WERI-Rb-1 (cell line): Measurements from ENCODE around the gene PDS5B.
"Not testable (repeated sequence)": the region's sequence is repeated elsewhere in the genome, so short reads cannot be mapped to it uniquely, and the experiment has no call there.

Experiments
- DNase-seq: peaks from one replicate; pipeline ENCODE4 v3.0.0-alpha.2; 2020
- H3K27ac ChIP-seq: fragments of 250-450 bp; sonication (Bioruptor Pico); 2 replicates; pipeline ENCODE4 v1.5.1; 2020; ENCODE audit warnings: mild to moderate bottlenecking, moderate library complexity
- H3K27me3 ChIP-seq: fragments of 250-450 bp; sonication (Bioruptor Pico); 2 replicates; pipeline ENCODE4 v1.5.1; 2021; ENCODE audit warnings: mild to moderate bottlenecking, low read depth, moderate library complexity; ENCODE audit not compliant: insufficient read depth, severe bottlenecking
- H3K36me3 ChIP-seq: fragments of 250-450 bp; sonication (Bioruptor Pico); 2 replicates; pipeline ENCODE4 v1.5.1; 2020; ENCODE audit warnings: mild to moderate bottlenecking, moderate library complexity
- H3K4me3 ChIP-seq: 2 replicates; pipeline ENCODE4 v1.5.1; 2011; ENCODE audit warnings: low read depth, mild to moderate bottlenecking, control low read depth, low read length
- H3K9me3 ChIP-seq: fragments of 250-450 bp; sonication (Bioruptor Pico); 2 replicates; pipeline ENCODE4 v1.5.1; 2021; ENCODE audit warnings: mild to moderate bottlenecking, moderate library complexity; ENCODE audit not compliant: severe bottlenecking
- CTCF ChIP-seq: IDR thresholded peaks from 2 replicates; pipeline ENCODE4 v1.5.1; 2011; ENCODE audit warnings: low read depth, mild to moderate bottlenecking, control low read depth, inconsistent platforms, low read length

Gene PDS5B

GRCh38 chr13:32726374-32727037 lies 140.3 kb downstream of the PDS5B start:
- no peak overlapping the region for H3K27ac ChIP-seq
- 0 out of 2 replicates have a peak, but pooled peaks cover 2% of the 10 kb centered on the region for H3K36me3 ChIP-seq
- no peaks in the 10 kb centered on the region for H3K27me3 ChIP-seq
- no peak overlapping the region for H3K4me3 ChIP-seq
- H3K9me3 ChIP-seq = no peaks in the 10 kb centered on the region
- no peak for DNase-seq
- no peak for TF ChIP-seq CTCF

DNA sequence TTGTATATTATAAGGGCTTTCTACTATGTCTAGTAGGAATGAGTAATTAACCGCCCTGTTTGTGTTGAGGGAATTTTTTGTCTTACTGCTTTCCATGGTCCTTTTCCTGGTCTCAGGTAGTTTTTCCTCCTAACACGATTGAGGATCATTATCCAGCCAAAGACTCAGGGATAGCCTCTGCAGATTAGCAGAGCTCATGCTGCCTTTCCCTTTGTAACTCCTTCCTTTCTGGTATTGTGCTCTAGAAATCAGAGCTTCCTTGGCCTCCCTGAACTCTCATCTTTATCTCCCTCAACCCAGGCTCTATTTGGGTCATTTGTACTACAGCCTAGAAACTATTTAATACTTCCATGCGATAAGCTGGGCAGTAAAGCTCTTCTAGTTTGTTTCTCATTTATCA lies 142.1 kb downstream of the PDS5B start:
- Histone ChIP-seq H3K4me3 (no peak overlapping the region), H3K27ac (no peak overlapping the region), H3K9me3 (no peaks in the 10 kb centered on the region), H3K36me3 (0 out of 2 replicates have a peak, but pooled peaks cover 2% of the 10 kb centered on the region), H3K27me3 (no peaks in the 10 kb centered on the region)
- no peak for DNase-seq
- TF ChIP-seq CTCF = no peak

- DNase-seq, H3K4me3 ChIP-seq: not testable (repeated sequence)
These were observed 142.8 kb downstream of the PDS5B start for GRCh38 chr13:32729097-32729496.

GRCh38 chr13:32731074-32731473 lies 144.8 kb downstream of the PDS5B start:
- no peaks in the 10 kb centered on the region for H3K9me3 ChIP-seq
- TF ChIP-seq CTCF = no peak
- H3K27me3 ChIP-seq = no peaks in the 10 kb centered on the region
- H3K36me3 ChIP-seq = peaks cover 2% of the 10 kb centered on the region; the same call in 1 of the 2 replicates
- DNase-seq = no peak
- no peak overlapping the region for H3K27ac ChIP-seq
- H3K4me3 ChIP-seq = no peak overlapping the region

More at GRCh38 chr13:32729097-32729496, 142.8 kb downstream of the PDS5B start:
- not testable (repeated sequence) for H3K36me3 ChIP-seq, H3K27me3 ChIP-seq, H3K9me3 ChIP-seq, H3K27ac ChIP-seq

DNA sequence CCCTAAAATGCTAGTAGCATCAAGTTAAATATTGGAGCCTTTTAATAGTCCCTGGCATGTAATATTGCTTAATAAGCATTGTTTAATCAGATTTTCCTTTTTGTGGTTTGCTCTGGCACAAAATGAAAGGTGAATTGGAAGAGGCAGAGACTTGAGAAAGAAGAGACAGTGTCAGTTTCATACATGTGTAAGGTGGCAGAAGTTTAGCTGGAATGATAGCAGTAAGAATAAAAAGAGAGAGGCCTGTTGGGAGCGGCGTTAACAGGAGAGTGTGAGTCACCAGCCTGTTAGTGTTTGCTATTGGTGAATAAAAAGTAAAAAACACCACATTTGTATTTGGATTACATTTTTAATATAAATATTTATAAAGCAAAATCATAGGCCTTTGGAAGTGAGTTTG lies 145.3 kb downstream of the PDS5B start:
- no peaks in the 10 kb centered on the region for H3K9me3 ChIP-seq
- DNase-seq = no peak
- H3K4me3 ChIP-seq = no peak overlapping the region
- no peak for TF ChIP-seq CTCF
- H3K36me3 ChIP-seq = peaks cover 2% of the 10 kb centered on the region; the same call in 1 of the 2 replicates
- no peak overlapping the region for H3K27ac ChIP-seq
- H3K27me3 ChIP-seq = no peaks in the 10 kb centered on the region

DNA sequence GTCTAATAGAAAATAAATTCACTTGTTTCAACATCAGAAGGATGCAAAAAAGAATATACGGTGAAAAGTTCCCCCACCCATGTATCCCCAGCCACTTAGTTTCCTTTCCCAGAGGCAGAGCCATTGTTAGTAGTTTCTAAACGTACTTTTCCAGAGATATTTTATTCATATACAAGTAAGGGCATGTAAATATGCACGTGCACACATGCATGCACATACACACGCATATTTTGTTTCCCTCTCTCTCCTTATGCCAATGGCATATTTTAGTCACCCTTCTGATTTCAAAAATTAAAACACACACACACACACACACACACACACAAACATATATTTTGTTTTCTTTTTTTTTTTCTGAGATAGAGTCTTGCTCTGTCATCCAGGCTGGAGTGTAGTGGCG lies 147.4 kb downstream of the PDS5B start:
- H3K27me3 ChIP-seq = no peaks in the 10 kb centered on the region
- no peak overlapping the region for H3K4me3 ChIP-seq
- TF ChIP-seq CTCF = no peak
- no peak for DNase-seq
- H3K9me3 ChIP-seq = no peaks in the 10 kb centered on the region
- H3K36me3 ChIP-seq = peaks cover 4% of the 10 kb centered on the region
- no peak overlapping the region for H3K27ac ChIP-seq
